Prostate gland (tissue), 2 donors: ENCODE data around the gene EEF1A2. TPM values are rescaled to one million over a fixed set of nuclear protein-coding genes. Genes with fewer than 3 reads are reported as not detected.

ENCODE experiments used
- DNase-seq: peaks from one replicate; pipeline ENCODE4 v3.0.0-alpha.2; 2019; ENCODE audit warnings: low spot score
- H3K27ac ChIP-seq, 2 donors: fragments of 200-600 bp; sonication (generic); 2 replicates each; pipeline ENCODE4 v1.5.1; 2017 to 2019
- H3K27me3 ChIP-seq: fragments of 200-600 bp; sonication (generic); replicated peaks from 2 replicates; pipeline ENCODE4 v1.5.1; 2019; ENCODE audit not compliant: insufficient read depth
- H3K36me3 ChIP-seq, 2 donors: fragments of 200-600 bp; sonication (generic); 1 replicate in 1 of 2; 2 replicates in 1 of 2; pipeline versions ENCODE4 v1.5.1 to v1.8.1; 2017 to 2019
- H3K4me1 ChIP-seq: fragments of 200-600 bp; sonication (generic); replicated peaks from 2 replicates; pipeline ENCODE4 v1.5.1; 2019
- H3K4me3 ChIP-seq, 2 donors: fragments of 200-600 bp; sonication (generic); 2 replicates each; pipeline ENCODE4 v1.5.1; 2017 to 2019
- H3K9me3 ChIP-seq: fragments of 200-600 bp; sonication (generic); 2 replicates; pipeline ENCODE4 v1.5.1; 2017
- POLR2A ChIP-seq: fragments of 450-650 bp; IDR thresholded peaks from one replicate; pipeline ENCODE4 v1.6.1; 2016; ENCODE audit warnings: antibody characterized with exemption, mild to moderate bottlenecking
- POLR2AphosphoS5 ChIP-seq: sonication (generic); formaldehyde crosslinking; IDR thresholded peaks from one replicate; pipeline ENCODE4 v1.6.1; 2017; ENCODE audit warnings: antibody characterized with exemption
- WGBS: methylation state at CpG from one replicate; pipeline ENCODE4 v1.1.5; 2018; 5-methylcytosine and 5-hydroxymethylcytosine counted together
- intact Hi-C: fragments of 100-400 bp; cut with DNase I; formaldehyde crosslinking; loops from one replicate; pipeline ENCODE4 v1.14.2; 2022
- total RNA-seq, 2 donors: library from RNA; depleted of rRNA; stranded (reverse); fragments of >200 nt; gene quantifications; one replicate each; pipeline ENCODE4 v1.1.0, GENCODE V29; 2016
- TF ChIP-seq, protein P1 (sequence below), 4 experiments: fragments of 200-600 bp in 2 of 4; fragments of 450-650 bp in 2 of 4; sonication (generic) in 2 of 4; IDR thresholded peaks; 1 replicate in 3 of 4; 2 replicates in 1 of 4; pipeline ENCODE4 v1.5.1; 2016 to 2019; ENCODE audit warnings: antibody characterized with exemption in 4 of 4, mild to moderate bottlenecking in 2 of 4, moderate library complexity in 2 of 4

EEF1A2 gene
- total RNA-seq, 2 donors from 2014 or later: 13.4 to 20.9 TPM

- Histone ChIP-seq H3K9me3 (no peaks in the 10 kb centered on the region), H3K36me3 (no peaks in the 10 kb centered on the region), H3K27me3 (no peaks in the 10 kb centered on the region), H3K4me1 (peaks cover 10% of the 10 kb centered on the region), H3K4me3 (no peak overlapping the region), H3K27ac (no peak overlapping the region)
- TF ChIP-seq POLR2A: no peak
- no peak for TF ChIP-seq POLR2AphosphoS5
- TF ChIP-seq, protein P1, sequence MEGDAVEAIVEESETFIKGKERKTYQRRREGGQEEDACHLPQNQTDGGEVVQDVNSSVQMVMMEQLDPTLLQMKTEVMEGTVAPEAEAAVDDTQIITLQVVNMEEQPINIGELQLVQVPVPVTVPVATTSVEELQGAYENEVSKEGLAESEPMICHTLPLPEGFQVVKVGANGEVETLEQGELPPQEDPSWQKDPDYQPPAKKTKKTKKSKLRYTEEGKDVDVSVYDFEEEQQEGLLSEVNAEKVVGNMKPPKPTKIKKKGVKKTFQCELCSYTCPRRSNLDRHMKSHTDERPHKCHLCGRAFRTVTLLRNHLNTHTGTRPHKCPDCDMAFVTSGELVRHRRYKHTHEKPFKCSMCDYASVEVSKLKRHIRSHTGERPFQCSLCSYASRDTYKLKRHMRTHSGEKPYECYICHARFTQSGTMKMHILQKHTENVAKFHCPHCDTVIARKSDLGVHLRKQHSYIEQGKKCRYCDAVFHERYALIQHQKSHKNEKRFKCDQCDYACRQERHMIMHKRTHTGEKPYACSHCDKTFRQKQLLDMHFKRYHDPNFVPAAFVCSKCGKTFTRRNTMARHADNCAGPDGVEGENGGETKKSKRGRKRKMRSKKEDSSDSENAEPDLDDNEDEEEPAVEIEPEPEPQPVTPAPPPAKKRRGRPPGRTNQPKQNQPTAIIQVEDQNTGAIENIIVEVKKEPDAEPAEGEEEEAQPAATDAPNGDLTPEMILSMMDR (IDR thresholded peaks at IDR 0.05): no peak
- DNase-seq: no peak
- intact Hi-C loops: no loop called here
- WGBS: 22% methylated on average over 2 of the region's 2 CpGs
Observed at GRCh38 chr20:63525971-63526370, 27.1 kb upstream of the EEF1A2 start.

DNA sequence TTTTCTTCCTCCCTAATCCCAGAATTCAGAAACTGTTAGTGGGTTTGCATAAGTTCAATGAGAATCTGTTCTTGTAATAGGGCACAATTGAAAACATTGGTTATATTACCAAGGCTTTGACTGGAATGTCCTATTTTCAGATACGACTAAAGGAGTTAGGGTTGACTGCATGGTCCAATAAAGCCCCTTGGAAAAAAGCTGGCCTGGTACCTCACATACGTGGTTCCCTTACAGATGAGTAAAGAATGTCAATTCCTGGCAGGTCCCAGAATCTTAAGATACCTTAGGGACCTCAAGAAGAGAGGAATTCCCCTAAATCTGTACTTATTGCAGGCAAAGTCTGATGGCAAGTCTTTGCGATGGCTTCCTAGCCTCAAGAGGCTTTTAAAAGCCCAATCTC is 26.3 kb upstream of the EEF1A2 start:
- no peak for DNase-seq
- Histone ChIP-seq H3K27me3 (no peaks in the 10 kb centered on the region), H3K36me3 (no peaks in the 10 kb centered on the region), H3K4me1 (peaks cover 10% of the 10 kb centered on the region), H3K27ac (no peak overlapping the region), H3K9me3 (no peaks in the 10 kb centered on the region), H3K4me3 (no peak overlapping the region)
- TF ChIP-seq POLR2A (no peak), POLR2AphosphoS5 (no peak)
- TF ChIP-seq, protein P1 (IDR thresholded peaks at IDR 0.05): no peak
- WGBS: 48% methylated on average over 3 of the region's 3 CpGs
- intact Hi-C loops: no loop called here

GRCh38 chr20:63522981-63523611 is 24.2 kb upstream of the EEF1A2 start:
- 100% methylated on average over 7 of the region's 11 CpGs for WGBS
- Histone ChIP-seq H3K4me1 (peaks cover 10% of the 10 kb centered on the region), H3K27me3 (no peaks in the 10 kb centered on the region), H3K36me3 (no peaks in the 10 kb centered on the region), H3K27ac (no peak overlapping the region), H3K4me3 (no peak overlapping the region), H3K9me3 (no peaks in the 10 kb centered on the region)
- TF ChIP-seq POLR2A (no peak), POLR2AphosphoS5 (no peak)
- TF ChIP-seq, protein P1 (IDR thresholded peaks at IDR 0.05): no peak
- no peak for DNase-seq
- intact Hi-C loops: no loop called here

DNA sequence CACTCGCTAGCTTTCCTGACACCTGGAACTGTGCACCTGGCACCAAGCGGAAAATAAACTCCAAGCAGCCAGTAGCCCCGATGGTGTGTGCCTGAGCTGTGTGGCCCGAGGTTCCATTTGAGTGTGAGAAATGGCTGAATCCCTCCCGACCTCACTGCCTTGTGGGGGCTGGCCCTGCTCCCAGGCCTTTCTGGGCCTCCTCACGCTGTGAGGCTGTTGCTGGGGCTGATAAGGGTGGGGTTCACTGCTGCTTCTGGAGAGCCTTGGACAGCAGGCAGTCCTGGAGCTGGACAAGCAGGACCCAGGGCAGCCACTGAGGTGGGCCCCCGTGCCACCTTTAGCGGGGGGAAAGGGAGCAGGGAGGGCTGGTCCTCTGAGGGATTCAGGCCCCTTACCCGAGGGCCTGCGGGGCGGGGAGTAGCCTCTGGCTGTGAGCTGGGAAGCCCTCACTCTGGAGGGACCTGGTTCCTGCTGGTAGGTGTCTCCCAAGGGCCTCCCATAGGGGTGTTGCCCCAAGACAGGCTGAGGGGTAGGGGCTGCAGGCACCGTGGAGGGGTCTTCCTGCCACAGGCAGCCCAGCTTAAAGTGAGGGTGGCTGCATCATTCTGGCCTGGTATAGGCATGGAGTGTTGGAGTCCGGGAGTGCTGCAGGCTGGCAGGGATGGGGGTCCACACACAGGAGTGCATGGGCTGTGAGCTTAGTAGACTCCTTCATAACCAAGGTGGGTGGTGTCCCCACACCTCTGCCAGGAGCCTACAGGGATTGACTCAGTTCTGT is 23.4 kb upstream of the EEF1A2 start:
- intact Hi-C loops: no loop called here
- peak overlapping the region; percentile 95 to 100 for H3K27ac ChIP-seq
- peaks cover 10% of the 10 kb centered on the region for H3K4me1 ChIP-seq
- H3K9me3 ChIP-seq: no peaks in the 10 kb centered on the region
- 55% methylated on average over 13 of the region's 13 CpGs for WGBS
- H3K27me3 ChIP-seq: no peaks in the 10 kb centered on the region
- H3K4me3 ChIP-seq: peak overlapping the region; percentile 98
- no peak for DNase-seq
- H3K36me3 ChIP-seq: no peaks in the 10 kb centered on the region
- TF ChIP-seq, protein P1 (IDR thresholded peaks at IDR 0.05): no peak
- TF ChIP-seq POLR2AphosphoS5: no peak

DNA sequence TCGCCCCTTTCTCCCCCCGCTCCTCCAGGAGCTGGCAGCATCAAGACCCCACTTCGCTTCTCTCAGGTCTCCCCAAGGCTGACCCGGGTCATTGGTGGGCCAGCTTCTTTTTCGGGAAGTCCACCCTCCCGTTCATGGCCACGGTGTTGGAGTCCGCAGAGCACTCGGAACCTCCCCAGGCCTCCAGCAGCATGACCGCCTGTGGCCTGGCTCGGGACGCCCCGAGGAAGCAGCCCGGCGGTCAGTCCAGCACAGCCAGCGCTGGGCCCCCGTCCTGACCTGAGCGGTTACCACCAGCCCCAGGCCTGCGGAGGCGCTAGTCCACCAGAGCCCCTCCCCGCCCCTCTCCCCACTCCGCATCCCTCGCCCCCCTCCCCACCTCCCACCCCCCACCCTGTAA is 22.7 kb upstream of the EEF1A2 start:
- WGBS: 12% methylated on average over 18 of the region's 23 CpGs
- peak overlapping the region; percentile 95 to 100 for H3K27ac ChIP-seq
- no peak for DNase-seq
- H3K27me3 ChIP-seq: no peaks in the 10 kb centered on the region
- TF ChIP-seq POLR2A (no peak), POLR2AphosphoS5 (no peak)
- TF ChIP-seq, protein P1 (IDR thresholded peaks at IDR 0.05): no peak
- H3K36me3 ChIP-seq: no peaks in the 10 kb centered on the region
- H3K4me1 ChIP-seq: peaks cover 10% of the 10 kb centered on the region
- H3K9me3 ChIP-seq: no peaks in the 10 kb centered on the region
- peak overlapping the region; percentile 98 for H3K4me3 ChIP-seq
- intact Hi-C loops: no loop called here
